NCI-H69 (cell line): ENCODE measurements around the gene ANXA6.

Source experiments
- DNase-seq: peaks from one replicate; lab custom pipeline; 2025; lab: John Stamatoyannopoulos, UW

The ANXA6 gene

GRCh38 chr5:151080613-151081430 is 76.8 kb downstream of the ANXA6 start, which contains the start of gene TNIP1:
TSS of gene TNIP1 (minus strand) at chr5:151081034. CDS start at chr5:151065095, 15,939 bp downstream.
- DNase-seq = peak; percentile 69

GRCh38 chr5:151079838-151080612 is 77.6 kb downstream of the ANXA6 start:
- no peak for DNase-seq

GRCh38 chr5:151078490-151079262 is 78.9 kb downstream of the ANXA6 start:
- no peak for DNase-seq

GRCh38 chr5:151077967-151078366 is 79.6 kb downstream of the ANXA6 start:
- DNase-seq = no peak

- DNase-seq = no peak
These were observed 80.2 kb downstream of the ANXA6 start for GRCh38 chr5:151077419-151077818.

- DNase-seq = no peak
These were observed 81.0 kb downstream of the ANXA6 start for GRCh38 chr5:151076616-151077015.

GRCh38 chr5:151075698-151076331 is 81.8 kb downstream of the ANXA6 start:
- DNase-seq = no peak

GRCh38 chr5:151074557-151074956 is 83.0 kb downstream of the ANXA6 start:
- no peak for DNase-seq

- no peak for DNase-seq
These were observed 84.3 kb downstream of the ANXA6 start for GRCh38 chr5:151073280-151073679.

GRCh38 chr5:151072630-151073025 is 85.0 kb downstream of the ANXA6 start:
- DNase-seq = no peak

- no peak for DNase-seq
These were observed 85.5 kb downstream of the ANXA6 start for GRCh38 chr5:151071848-151072629.

- no peak for DNase-seq
These were observed 86.6 kb downstream of the ANXA6 start for GRCh38 chr5:151071021-151071420.

- DNase-seq = no peak
These were observed 87.1 kb downstream of the ANXA6 start for GRCh38 chr5:151070449-151070848.

GRCh38 chr5:151068433-151069197 is 89.0 kb downstream of the ANXA6 start:
- DNase-seq = no peak

- no peak for DNase-seq
These were observed 89.7 kb downstream of the ANXA6 start for GRCh38 chr5:151067632-151068432.

GRCh38 chr5:151066920-151067319 is 90.7 kb downstream of the ANXA6 start:
- DNase-seq = no peak

- DNase-seq = no peak
These were observed 92.0 kb downstream of the ANXA6 start for GRCh38 chr5:151065609-151066008.

- DNase-seq = no peak
These were observed 92.6 kb downstream of the ANXA6 start for GRCh38 chr5:151064916-151065499.
